Measurements from ENCODE around the gene EPHA8. TPM values are rescaled to one million over a fixed set of nuclear protein-coding genes. Genes with fewer than 3 reads are reported as not detected.

The EPHA8 gene
- total RNA-seq, 1 experiment from 2014 or later: not detected

- no peaks in the 10 kb centered on the region for H3K4me1 ChIP-seq (replicated peaks; ENCODE audit: insufficient read depth)
- H3K4me3 ChIP-seq: no peak overlapping the region
- TF ChIP-seq EZH2 (IDR thresholded peaks at IDR 0.05; ENCODE audit: low read depth): no peak
- TF ChIP-seq CTCF (conservative IDR thresholded peaks at IDR 0.05): no peak
- H4K20me1 ChIP-seq (ENCODE audit: insufficient read depth): no peaks in the 10 kb centered on the region
- ChIA-PET POLR2A (ENCODE audit: unreplicated experiment) (interaction anchor here (0.8 kb wide), 1 partner anchor 1065 kb away, joined by 7 read pairs; no protein-coding TSS in a partner anchor), CTCF (no interaction called here)
- BruUV-seq (replicated peaks): no TSS peak
- intact Hi-C loops (cut with micrococcal nuclease; ENCODE audit: unreplicated experiment): no loop called here
- H2AFZ ChIP-seq: no peak overlapping the region
- H3K4me2 ChIP-seq: no peak overlapping the region
- H3K36me3 ChIP-seq (ENCODE audit: low read depth): no peaks in the 10 kb centered on the region
- no peaks in the 10 kb centered on the region for H3K79me2 ChIP-seq (ENCODE audit: low read depth)
- no peak overlapping the region for H3K27ac ChIP-seq
- H3K9me2 ChIP-seq (ENCODE audit: insufficient read depth): no peaks in the 10 kb centered on the region
- peaks cover 39% of the 10 kb centered on the region for H3K27me3 ChIP-seq (ENCODE audit: insufficient read depth, low read depth)
- H3F3A ChIP-seq (ENCODE audit: insufficient read depth, low read depth): peaks cover 17% of the 10 kb centered on the region; the same call in 1 of the 2 replicates
- DNase-seq: no peak
- no peaks in the 10 kb centered on the region for H3K9me3 ChIP-seq (ENCODE audit: insufficient read depth, low read depth)
Measured at GRCh38 chr1:22576150-22576544, 12.9 kb downstream of the EPHA8 start.

- intact Hi-C loops (cut with micrococcal nuclease; ENCODE audit: unreplicated experiment): no loop called here
- no TSS peak for BruUV-seq (replicated peaks)
- Histone ChIP-seq H3K27ac (no peak overlapping the region), H3K9me3 (ENCODE audit: insufficient read depth, low read depth) (no peaks in the 10 kb centered on the region), H2AFZ (no peak overlapping the region), H3K4me1 (replicated peaks; ENCODE audit: insufficient read depth) (no peaks in the 10 kb centered on the region), H3K36me3 (ENCODE audit: low read depth) (no peaks in the 10 kb centered on the region), H3K4me2 (no peak overlapping the region), H3K4me3 (no peak overlapping the region), H3K79me2 (ENCODE audit: low read depth) (no peaks in the 10 kb centered on the region), H3K27me3 (ENCODE audit: insufficient read depth, low read depth) (peaks cover 42% of the 10 kb centered on the region), H3K9me2 (ENCODE audit: insufficient read depth) (no peaks in the 10 kb centered on the region), H4K20me1 (ENCODE audit: insufficient read depth) (no peaks in the 10 kb centered on the region), H3F3A (ENCODE audit: insufficient read depth, low read depth) (peaks cover 17% of the 10 kb centered on the region; the same call in 1 of the 2 replicates)
- ChIA-PET POLR2A (ENCODE audit: unreplicated experiment) (no interaction called here), CTCF (no interaction called here)
- DNase-seq: no peak
- TF ChIP-seq CTCF (conservative IDR thresholded peaks at IDR 0.05): no peak
- no peak for TF ChIP-seq EZH2 (IDR thresholded peaks at IDR 0.05; ENCODE audit: low read depth)
Measured at GRCh38 chr1:22576617-22577016, 13.3 kb downstream of the EPHA8 start.

GRCh38 chr1:22578732-22579361, 15.6 kb downstream of the EPHA8 start:
- no peak for DNase-seq
- Histone ChIP-seq H3K9me3 (ENCODE audit: insufficient read depth, low read depth) (no peaks in the 10 kb centered on the region), H3K27ac (no peak overlapping the region), H3K9me2 (ENCODE audit: insufficient read depth) (no peaks in the 10 kb centered on the region), H3K4me1 (replicated peaks; ENCODE audit: insufficient read depth) (no peaks in the 10 kb centered on the region), H3K4me2 (no peak overlapping the region), H3F3A (ENCODE audit: insufficient read depth, low read depth) (peaks cover 17% of the 10 kb centered on the region; the same call in 1 of the 2 replicates), H3K36me3 (ENCODE audit: low read depth) (no peaks in the 10 kb centered on the region), H3K27me3 (ENCODE audit: insufficient read depth, low read depth) (peaks cover 29% of the 10 kb centered on the region), H3K79me2 (ENCODE audit: low read depth) (no peaks in the 10 kb centered on the region), H2AFZ (no peak overlapping the region), H4K20me1 (ENCODE audit: insufficient read depth) (no peaks in the 10 kb centered on the region), H3K4me3 (no peak overlapping the region)
- ChIA-PET CTCF (no interaction called here), POLR2A (ENCODE audit: unreplicated experiment) (no interaction called here)
- intact Hi-C loops (cut with micrococcal nuclease; ENCODE audit: unreplicated experiment): no loop called here
- BruUV-seq (replicated peaks): no TSS peak
- TF ChIP-seq CTCF (conservative IDR thresholded peaks at IDR 0.05): no peak
- no peak for TF ChIP-seq EZH2 (IDR thresholded peaks at IDR 0.05; ENCODE audit: low read depth)
